Activated CD8-positive, alpha-beta memory T cell treated with anti-CD3 and anti-CD28 coated beads for 1 hour (primary cell): ENCODE results near the gene MCF2L.
"Not testable (repeated sequence)": the region's sequence is repeated elsewhere in the genome, so short reads cannot be mapped to it uniquely, and the experiment has no call there.

Experiments
- DNase-seq, 2 donors: peaks; one replicate each; pipeline ENCODE4 v3.0.0-alpha.2; 2020; ENCODE audit warnings: low read depth in 1 of 2; ENCODE audit errors: extremely low read depth in 1 of 2

The MCF2L gene

DNA sequence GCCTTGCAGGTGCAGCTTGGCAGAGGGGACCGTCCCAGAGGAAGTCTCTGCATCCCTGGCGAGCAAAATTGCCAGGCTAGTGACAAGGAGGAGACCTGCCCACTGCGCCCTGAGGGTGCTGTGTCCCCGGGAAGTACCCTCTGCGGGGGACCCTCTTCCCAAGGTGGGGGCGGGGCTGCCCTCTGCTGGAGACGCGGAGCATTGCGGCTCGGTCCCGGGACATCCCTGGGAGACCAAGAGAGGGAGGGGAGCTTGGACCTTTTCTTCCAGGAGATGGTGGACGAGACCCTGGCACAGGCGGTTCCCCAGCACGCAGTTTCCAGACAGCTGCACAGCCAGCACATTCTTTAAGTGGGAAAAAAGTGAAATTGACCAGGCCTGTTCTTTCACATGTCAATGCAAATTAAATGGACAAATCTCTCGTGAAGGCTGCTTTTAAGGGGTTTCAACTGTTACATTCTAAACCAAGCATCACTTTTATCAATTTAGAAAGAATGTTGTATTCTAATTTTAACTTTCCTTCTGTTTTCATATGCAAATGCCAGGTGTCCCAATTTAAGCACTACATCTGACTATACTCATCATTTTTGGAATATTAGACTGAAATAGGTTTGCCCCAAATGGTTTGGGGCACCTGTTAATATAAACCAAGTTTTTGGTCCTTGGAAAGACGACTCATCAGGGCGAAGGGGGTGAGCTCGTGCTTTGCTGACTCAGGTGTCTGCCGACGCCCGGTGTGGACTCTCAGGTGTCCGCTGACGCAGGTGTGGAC is 60.7 kb downstream of the MCF2L start:
- peak; percentile 4 to 37 for DNase-seq

DNA sequence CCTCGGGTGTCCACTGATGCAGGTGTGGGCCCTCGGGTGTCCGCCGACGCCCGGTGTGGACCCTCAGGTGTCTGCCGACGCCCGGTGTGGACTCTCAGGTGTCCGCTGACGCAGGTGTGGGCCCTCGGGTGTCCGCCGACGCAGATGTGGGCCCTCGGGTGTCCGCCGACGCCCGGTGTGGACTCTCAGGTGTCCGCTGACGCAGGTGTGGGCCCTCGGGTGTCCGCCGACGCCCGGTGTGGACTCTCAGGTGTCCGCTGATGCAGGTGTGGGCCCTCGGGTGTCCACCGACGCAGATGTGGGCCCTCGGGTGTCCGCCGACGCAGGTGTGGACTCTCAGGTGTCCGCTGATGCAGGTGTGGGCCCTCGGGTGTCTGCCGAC is 61.2 kb downstream of the MCF2L start:
- not testable (repeated sequence) for DNase-seq

DNA sequence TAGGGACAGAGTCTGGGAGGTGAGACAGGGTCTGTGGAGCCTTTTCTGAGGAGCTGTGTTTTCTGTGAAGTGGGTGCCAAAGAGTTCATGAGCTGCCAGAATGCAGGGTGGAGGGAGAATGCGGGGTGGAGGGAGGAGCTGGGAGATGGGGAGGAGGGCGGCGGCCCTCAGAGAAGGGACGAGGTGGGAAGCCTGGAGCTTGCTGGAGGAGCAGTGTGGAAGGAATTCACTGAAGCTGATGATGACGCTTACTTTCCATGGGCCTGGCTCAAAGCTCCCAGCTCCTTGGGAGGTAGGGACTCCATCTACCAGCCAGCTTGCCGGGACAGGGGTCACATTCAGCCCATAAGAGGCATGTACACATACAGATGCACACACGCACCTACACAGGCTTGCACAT is 62.5 kb downstream of the MCF2L start:
- DNase-seq = no peak

DNA sequence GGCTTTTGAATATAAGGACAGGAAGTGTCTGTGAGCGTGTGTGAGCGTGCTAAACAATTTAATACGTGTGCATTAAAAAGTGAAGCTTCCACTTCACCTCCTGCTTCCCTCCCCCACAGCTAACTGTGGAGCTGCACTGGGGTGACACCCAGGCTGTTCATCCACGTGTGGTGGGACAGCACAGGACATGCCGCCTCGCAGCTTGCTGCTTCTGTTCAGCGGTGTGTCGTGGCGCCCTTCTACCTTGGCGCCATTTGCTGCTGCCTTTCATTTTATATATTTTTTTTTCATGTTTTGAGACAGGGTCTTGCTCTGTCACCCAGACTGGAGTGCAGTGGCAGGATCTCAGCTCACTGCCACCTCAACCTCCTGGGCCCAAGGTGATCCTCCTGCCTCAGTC is 63.3 kb downstream of the MCF2L start:
- no peak for DNase-seq

DNA sequence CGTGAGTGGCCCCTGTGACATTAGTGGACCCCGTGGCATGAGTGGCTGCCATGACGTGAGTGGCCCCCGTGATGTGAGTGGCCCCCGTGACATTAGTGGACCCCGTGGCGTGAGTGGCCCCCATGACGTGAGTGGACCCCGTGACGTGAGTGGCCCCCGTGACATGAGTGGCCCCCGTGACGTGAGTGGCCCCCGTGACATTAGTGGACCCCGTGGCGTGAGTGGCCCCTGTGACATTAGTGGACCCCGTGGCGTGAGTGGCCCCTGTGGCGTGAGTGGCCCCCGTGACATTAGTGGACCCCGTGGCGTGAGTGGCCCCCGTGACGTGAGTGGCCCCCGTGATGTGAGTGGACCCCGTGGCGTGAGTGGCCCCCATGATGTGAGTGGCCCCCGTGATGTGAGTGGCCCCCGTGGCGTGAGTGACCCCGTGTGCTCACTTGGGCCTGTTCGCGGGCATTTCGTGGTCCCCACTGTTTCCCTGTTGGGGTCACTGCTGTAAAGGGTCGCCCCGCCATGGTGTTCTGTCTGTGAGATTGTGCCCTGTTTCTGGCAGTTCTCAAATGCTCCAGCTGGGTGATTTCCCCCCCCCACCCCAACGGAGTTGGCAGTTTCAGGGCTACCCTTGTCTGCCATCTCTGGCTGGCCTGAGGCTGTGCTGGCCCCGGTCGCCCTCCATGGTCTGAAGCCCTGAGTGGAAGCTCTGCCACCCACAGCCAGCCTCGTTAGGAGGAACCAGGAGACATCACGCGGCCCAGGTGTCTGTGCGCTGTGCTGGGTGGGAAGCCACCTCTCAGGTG is 64.2 kb downstream of the MCF2L start:
- no peak for DNase-seq

DNA sequence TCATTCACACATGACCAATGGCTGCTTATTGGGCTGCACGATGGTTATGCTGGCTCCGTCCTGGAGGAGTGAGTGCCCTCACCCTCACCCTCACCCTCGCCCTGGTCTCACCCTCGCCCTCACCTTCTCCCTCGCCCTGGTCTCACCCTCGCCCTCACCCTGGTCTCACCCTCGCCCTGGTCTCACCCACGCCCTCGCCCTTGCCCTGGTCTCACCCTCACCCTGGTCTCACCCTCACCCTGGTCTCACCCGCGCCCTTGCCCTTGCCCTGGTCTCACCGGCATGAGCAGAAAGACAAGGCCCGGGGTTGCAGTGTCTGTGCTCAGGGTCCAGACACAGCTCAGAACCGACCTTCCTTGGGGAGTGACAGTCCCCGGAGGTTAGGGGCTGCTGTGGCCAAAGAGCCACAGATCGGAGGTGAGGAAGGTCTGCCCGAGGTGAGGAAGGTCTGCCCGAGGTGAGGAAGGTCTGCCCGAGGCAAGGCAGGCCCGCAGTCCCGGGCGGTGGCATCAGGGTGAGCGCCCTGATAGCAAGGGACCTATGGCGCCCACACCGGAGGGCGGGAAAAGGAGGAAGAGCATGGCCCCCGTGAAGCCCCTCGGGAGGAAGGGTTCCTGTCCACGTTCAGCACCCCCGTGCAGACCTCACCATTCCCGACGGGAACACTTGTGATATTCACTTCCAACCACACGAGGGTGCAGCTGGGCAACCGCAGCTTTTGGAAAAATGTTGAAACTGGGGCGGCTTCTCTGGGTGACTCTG is 65.6 kb downstream of the MCF2L start:
- DNase-seq = no peak

DNA sequence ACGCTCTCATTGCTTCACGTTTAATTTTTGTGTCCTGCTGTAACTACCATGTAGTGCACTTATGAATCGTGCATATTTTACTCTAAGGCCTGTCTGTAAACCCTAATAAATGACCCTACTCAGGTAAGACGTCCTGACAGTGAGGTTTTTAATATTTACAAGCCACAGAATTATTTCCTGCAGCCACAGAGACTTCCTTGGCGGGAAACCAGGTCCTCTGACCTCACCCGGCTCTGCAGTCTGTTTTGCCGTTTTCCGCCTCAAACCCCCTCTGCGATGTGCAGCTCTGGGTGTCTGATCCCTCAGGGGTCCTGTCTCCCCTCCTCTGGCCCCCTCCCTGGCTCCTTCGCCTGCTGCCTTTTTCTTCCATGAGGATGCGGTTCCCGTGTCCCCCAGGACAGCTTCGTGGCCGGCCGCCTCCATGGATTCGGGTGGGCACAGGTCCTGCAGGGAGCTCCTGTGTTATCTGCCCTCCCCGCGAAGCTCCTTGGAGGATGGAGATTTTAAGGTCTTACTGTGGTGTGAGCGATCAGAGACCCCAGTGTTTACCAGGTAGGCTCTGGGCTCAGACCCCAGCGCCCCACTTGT is 66.3 kb downstream of the MCF2L start:
- DNase-seq = no peak

DNA sequence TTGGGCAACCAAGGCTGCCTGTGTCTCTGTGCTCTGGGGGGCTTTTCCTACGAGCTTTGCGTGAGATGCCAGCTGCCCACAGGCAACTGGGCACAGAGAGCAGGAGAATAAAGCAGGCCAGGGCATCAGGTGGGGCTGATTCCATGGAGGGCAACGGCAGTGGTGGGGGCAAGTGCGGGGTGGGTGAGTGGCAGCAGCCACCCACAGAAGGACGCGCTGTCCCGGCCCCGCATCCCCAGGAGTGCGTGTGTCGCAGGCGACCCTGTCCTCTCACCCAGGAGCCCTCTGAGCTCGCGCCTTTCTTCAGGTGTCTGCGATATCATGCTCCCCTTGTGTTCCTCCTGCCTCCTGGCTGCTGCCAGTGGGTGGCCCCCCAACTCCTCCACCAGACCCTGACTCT is 67.4 kb downstream of the MCF2L start:
- DNase-seq = no peak

DNA sequence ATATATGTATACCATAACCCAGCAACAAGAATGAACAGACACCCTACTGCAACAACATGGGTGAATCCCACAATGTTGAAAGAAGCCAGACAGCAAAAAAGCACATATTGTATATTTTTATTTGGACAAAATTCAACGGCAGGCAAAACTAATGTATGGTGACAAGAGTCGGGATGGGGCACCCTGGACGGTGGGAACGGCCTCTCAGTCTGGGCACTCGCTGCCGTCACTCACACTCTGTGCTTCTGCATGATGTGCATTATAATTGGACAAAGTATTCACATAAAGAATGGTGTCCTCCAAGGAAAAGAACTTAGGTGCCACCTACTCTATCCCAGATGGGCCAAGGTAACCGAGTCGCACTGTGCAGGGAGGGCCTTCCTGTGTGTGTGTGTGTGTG is 71.0 kb downstream of the MCF2L start:
- DNase-seq = no peak

DNA sequence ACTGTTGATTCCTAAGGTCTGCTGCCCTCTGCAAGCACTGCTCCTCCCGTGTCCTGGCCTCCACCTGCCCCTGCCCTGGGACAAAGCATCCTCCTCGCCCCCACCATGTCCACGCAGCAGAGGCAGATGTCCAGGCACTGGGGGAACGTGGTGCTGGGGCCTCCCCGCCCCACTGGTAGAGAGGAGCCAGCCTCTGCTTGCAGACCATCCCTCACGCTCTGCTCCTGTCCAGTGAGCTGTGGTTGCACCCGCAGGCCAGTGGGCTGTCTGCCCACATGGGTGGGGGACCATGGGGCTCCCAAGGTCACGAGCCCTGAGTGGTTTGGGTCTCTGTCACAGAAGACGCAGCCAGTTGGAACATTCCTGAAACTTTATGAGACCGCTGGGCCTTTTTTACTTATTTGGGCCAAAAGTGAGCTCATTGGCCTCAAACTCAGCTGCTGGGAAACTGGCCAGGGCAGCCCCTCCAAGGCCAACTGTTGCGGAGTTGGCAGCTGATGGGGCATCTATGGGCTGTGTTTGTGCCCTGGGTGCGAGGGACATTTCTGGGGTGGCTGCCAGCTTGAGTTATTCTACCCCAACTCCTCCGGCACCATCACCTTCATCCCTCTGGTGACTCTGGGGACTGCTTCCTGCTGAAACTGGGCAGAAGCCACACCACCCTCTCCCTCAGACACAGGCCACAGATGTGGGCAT is 71.7 kb downstream of the MCF2L start:
- DNase-seq = no peak

DNA sequence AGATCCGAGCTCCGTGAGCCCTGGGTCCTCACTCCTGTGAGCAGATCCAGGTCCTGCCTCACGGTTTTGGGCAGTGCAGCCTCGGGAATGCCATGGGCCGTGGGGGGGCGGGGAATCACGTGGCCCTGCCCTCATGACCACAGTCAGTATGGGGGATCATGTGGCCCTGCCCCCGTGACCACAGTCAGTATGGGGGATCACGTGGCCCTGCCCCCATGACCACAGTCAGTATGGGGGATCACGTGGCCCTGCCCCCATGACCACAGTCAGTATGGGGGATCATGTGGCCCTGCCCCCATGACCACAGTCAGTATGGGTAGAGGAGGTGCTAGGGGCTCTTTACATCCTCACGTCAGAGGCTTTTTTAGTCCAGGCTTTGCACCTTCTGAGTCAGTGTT is 72.3 kb downstream of the MCF2L start:
- DNase-seq = no peak

DNA sequence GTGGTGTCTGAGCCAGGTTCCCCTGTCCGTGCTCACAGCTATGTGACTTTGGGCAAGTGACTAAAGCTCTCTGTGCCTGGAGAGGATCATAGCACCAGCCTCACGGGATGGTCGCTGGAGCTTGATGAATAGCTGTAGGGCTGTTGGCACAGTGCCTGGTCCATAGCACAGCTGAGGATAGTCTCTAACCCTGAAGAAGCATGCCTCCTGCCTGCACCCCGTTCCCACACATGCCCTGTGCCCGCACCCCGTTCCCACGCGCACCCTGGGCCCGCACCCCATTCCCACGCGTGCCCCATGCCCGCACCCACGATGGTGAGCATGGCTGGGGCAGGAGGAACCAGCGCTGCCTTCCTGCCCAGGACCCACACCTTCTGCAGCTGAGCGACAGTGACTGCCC is 72.9 kb downstream of the MCF2L start:
- DNase-seq = no peak

DNA sequence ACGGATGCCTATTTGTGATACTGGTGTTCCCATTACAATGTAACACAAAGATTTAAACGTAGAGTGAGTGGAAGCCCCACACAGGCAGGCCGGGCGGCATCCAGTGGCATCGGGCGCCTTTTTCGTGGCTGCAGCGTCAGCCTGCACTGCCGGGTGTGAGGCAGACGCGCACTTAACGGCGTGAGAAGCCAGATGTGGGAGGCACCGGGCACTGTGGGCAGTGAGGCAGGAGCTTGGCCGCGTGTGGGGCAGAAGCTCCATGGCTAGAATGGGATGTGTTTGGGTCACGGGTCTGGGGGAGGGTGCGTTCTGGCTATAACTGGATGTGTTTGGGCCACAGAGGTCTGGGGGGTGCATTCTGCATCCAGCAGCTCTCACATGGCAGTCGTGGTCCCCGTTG is 73.4 kb downstream of the MCF2L start:
- no peak for DNase-seq

DNA sequence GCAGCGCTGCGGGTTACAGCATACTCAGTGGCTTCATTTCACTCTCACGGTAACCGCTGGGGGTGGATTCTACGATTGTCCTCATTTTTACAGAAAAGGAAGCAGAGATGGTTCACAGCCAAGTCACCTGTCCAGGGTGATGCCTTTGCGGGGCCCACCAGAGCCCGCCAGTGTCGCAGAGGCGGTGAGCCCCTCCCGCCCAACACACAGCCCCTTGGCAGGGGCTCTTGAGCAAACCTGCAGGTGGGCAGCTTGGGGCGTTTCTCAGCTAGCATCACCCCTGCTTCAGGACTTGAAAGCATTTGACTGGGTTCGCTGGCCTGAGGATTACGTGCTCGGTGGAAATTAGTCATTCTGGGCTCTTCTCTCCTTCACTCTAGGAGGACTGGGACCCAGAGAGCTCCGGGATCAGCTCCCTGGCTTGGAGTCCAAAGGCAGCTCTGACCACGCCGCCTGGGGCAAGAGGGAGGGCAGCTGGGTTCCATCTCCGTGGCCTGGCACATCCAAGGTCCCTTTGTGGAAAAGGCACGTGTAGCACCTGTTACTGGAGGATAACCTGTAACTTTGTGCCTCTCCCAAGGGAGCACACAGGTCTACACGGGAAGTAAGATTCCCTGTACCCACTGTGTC is 74.1 kb downstream of the MCF2L start:
- DNase-seq = no peak

DNA sequence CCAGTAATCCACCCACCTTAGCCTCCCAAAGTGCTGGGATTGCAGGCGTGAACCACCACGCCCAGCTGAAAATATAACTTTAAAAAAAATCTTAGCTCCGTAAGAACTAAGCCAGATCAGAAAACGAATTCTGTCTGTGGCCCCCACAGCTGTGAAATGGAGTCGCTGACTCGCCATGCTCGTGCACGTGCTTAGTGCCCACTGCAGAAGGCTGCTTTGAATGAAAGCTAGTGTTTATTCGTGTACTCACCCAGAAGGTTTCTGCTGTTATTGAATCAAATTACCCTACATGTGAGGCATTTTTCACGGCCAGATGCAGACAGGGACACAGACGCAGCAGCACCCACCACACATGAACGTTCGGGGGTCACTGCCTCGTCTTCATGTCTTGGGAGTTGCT is 74.9 kb downstream of the MCF2L start:
- DNase-seq = no peak

DNA sequence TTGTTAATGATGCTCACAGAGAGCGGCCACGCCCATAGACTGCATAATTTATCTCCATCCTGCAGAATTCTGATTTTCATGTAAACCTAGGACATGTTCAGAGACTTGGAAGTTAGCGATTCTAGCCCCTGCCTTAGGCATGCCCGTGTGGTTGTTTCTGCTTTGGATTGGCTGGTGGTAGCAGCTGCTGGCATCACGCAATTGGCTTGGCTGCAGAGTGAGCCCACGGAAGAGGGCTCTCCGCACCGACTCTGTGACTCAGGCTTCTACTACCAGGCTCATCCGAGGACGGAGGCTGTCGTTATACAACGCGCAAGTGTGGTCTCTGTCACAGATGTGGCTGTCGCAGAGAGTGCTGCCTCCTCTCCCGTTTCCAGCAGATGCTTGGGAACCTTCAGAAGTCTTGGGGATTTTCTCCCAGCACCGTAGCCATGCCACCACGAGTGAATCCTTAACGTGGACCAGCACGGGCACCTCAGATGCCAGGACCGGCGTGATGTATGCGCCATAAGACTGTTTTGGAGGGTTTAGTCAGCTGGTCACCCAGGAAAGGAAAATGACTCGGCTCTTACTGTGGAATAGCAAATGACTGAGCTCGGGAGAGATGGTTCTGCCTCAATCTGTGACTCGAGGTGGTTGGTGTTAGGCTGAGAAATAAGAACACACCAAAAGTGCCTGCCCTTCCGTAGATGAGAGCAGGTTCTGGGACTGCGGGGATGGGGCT is 75.5 kb downstream of the MCF2L start:
- DNase-seq = no peak

DNA sequence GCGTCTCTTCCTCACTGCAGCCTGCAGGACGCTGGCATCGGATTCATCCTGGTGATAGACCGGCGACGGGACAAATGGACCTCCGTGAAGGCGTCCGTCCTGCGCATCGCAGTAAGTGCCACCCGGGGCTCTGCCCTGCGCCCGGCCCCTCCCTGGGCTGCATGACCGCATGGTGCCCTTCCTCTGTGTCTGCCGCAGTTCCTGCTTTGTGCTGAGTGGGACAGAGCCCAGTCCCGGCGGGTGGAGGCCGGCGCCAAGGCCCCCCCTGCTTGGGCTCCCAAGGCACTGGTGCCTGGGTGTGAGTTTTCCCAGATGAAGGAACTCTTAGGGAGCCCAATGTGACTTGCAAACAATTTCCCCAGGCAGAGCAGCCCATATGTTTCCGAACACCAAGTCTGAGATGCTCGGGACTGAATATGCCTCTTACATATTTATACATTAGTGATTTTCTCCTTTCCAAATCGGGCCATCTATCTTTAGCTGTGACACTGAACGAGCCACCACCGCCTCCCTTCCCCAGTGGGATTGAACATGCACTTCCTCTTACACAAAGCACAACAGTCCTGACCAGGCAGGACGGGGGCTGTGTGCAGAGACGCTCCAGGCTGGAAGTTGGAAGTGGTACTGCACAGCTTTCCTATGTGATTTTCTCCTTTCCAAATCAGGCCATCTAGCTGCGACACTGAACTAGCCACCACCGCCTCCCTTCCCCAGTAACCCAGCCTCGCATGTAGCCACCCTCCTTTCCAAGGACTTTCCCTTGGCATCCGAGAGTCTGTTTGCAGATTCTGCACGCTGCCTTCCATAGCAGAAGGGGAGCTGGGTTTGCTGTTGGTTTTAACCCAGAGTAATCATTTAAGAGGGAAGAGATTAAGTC is 76.5 kb downstream of the MCF2L start:
- DNase-seq = no peak

DNA sequence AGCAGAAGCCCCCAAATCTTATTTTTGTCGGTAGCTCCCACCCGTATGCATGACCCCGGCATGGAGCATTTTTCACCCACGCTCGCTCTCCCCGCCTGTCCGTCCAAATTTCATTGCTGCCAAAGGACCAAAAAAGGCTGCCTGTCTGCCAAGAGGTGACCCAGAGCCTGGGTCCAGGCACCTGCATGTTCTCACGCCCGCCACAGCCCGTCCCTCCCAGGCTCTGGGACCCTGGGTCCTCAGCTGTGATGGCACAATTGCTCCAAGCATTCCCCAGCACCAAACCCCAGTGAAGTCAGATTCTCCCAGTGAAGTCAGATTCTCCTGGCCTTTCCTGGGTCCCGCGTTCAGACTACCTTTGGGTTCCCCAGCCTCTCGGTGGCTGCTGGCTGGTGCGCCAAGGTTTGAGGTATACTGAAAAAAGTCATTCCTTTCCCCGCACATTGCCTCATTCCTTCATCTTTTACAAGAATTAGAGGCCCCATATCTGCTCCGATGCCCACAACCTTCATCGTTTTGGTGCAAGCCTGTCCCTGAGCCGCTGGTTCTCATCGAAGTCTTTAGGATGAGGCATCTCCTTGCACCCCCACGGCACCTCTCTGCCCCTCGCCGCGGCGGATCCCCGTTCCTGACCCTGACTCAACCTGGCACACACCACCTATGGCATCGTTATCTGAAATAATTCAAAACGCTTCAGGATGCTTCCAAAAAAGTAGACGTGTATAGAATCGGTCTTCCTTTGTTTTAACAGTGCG is 77.3 kb downstream of the MCF2L start:
- DNase-seq = no peak
